Ovary (tissue), 3 donors: Measurements from ENCODE around the gene TNS4.

Source experiments
- POLR2A ChIP-seq: fragments of 450-650 bp; IDR thresholded peaks from one replicate; pipeline ENCODE4 v1.6.1; 2017; ENCODE audit warnings: antibody characterized with exemption, mild to moderate bottlenecking, moderate library complexity
- TF ChIP-seq, protein P1 (sequence below), 3 donors: fragments of 450-650 bp in 2 of 3; fragments of 200-600 bp in 1 of 3; IDR thresholded peaks; one replicate each; pipeline versions ENCODE4 v1.5.1 to v1.8.0; 2016 to 2022; ENCODE audit warnings: antibody characterized with exemption in 3 of 3, mild to moderate bottlenecking in 1 of 3
- donor health status: DM: no; HTN: no; CAD: no.

DNA sequence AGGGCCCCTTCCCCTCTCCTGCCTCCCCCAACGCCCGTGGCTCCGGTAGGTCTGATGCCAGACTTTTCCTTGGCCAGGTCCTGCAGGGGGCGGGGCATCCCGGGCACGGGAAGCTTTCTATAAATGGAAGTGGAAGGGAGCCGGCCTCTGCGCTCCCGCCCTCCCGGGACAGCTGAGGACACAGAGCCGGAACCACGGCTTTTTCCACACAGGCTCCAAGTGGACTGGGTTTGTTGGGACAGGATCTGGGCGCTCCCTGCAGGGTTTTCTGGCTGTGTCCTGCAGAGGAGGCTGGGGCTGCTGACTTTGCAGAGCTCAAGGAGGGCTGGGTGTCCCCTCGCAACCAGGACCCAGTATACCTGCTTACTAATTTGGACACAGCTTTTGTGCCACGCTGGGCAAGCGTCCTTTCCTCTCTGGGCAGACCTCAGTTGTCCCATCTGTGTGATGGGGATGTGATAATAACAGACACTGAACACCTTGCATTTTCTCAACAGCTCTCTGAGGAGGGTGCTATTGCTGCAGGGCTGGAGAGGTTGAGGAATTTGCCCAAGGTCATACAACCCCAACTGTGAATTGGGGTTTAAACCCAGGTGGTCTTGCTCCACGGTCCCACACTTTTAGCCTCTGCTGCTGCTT lies 1.8 kb downstream of the TNS4 start:
- no peak for TF ChIP-seq POLR2A
- TF ChIP-seq, protein P1, sequence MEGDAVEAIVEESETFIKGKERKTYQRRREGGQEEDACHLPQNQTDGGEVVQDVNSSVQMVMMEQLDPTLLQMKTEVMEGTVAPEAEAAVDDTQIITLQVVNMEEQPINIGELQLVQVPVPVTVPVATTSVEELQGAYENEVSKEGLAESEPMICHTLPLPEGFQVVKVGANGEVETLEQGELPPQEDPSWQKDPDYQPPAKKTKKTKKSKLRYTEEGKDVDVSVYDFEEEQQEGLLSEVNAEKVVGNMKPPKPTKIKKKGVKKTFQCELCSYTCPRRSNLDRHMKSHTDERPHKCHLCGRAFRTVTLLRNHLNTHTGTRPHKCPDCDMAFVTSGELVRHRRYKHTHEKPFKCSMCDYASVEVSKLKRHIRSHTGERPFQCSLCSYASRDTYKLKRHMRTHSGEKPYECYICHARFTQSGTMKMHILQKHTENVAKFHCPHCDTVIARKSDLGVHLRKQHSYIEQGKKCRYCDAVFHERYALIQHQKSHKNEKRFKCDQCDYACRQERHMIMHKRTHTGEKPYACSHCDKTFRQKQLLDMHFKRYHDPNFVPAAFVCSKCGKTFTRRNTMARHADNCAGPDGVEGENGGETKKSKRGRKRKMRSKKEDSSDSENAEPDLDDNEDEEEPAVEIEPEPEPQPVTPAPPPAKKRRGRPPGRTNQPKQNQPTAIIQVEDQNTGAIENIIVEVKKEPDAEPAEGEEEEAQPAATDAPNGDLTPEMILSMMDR (IDR thresholded peaks at IDR 0.05) = no peak
